OCI-LY7 (cell line): Measurements from ENCODE around the gene ADGRG3. TPM values are rescaled to one million over a fixed set of nuclear protein-coding genes. Genes with fewer than 3 reads are reported as not detected.

Experiments used
- BruUV-seq: library from RNA; stranded (reverse); fragments of 400-500 nt; replicated peaks from 2 replicates; lab custom pipeline; 2021; lab: Mats Ljungman, UMichigan
- CTCF ChIA-PET: fragments of 300-600 bp; sonication (Branson Sonifier 250); formaldehyde crosslinking; loops from one replicate; lab custom pipeline; 2022; ENCODE audit warnings: antibody characterized with exemption; ENCODE audit not compliant: unreplicated experiment; lab: Charles Lee
- POLR2A ChIA-PET: fragments of 300-600 bp; sonication (Branson Sonifier 250); formaldehyde crosslinking; loops from one replicate; lab custom pipeline; 2022; ENCODE audit warnings: antibody characterized with exemption; lab: Charles Lee
- DNase-seq: peaks from one replicate; pipeline ENCODE4 v3.0.0-alpha.2; 2015; ENCODE audit warnings: low spot score
- H2AFZ ChIP-seq: fragments of 200-600 bp; sonication (generic), shearing (Covaris generic); 2 replicates; pipeline ENCODE4 v1.6.1; 2014; ENCODE audit warnings: mild to moderate bottlenecking, antibody characterized with exemption, low read length, moderate library complexity
- H3K27ac ChIP-seq: fragments of 200-600 bp; sonication (generic); 2 replicates; pipeline ENCODE4 v1.5.1; 2014; ENCODE audit warnings: mixed run types, low read depth, mild to moderate bottlenecking, moderate library complexity, low read length, inconsistent platforms; ENCODE audit not compliant: poor library complexity, severe bottlenecking
- H3K36me3 ChIP-seq: fragments of 200-600 bp; sonication (generic); 2 replicates; pipeline ENCODE4 v1.6.1; 2014; ENCODE audit warnings: mild to moderate bottlenecking, antibody characterized with exemption, low read length, moderate library complexity, mixed read lengths; ENCODE audit not compliant: insufficient read depth
- H3K4me1 ChIP-seq: fragments of 200-600 bp; sonication (generic); 2 replicates; pipeline ENCODE4 v1.5.1; 2014; ENCODE audit warnings: mild to moderate bottlenecking, low read length; ENCODE audit not compliant: insufficient read depth, poor library complexity, severe bottlenecking
- H3K4me2 ChIP-seq: fragments of 200-600 bp; sonication (generic); 2 replicates; pipeline ENCODE4 v1.6.1; 2014; ENCODE audit warnings: mild to moderate bottlenecking, low read length
- H3K4me3 ChIP-seq: fragments of 200-600 bp; sonication (generic); 2 replicates; pipeline ENCODE4 v1.5.1; 2014; ENCODE audit warnings: mild to moderate bottlenecking, low read depth, low read length; ENCODE audit not compliant: poor library complexity, severe bottlenecking
- H3K79me2 ChIP-seq: fragments of 200-600 bp; sonication (generic); 2 replicates; pipeline ENCODE4 v1.6.1; 2016; ENCODE audit warnings: low read depth, mild to moderate bottlenecking, low read length, moderate library complexity, mixed read lengths; ENCODE audit not compliant: insufficient read depth
- H3K9me2 ChIP-seq: fragments of 200-600 bp; sonication (generic); 2 replicates; pipeline ENCODE4 v1.6.1; 2016; ENCODE audit warnings: mild to moderate bottlenecking, low read length, mixed read lengths; ENCODE audit not compliant: insufficient read depth
- H3K9me3 ChIP-seq: fragments of 200-600 bp; sonication (generic); 2 replicates; pipeline ENCODE4 v1.6.1; 2014; ENCODE audit warnings: mild to moderate bottlenecking, mixed run types, low read length, mixed read lengths
- H4K20me1 ChIP-seq: fragments of 200-600 bp; sonication (generic); 2 replicates; pipeline ENCODE4 v1.6.1; 2014; ENCODE audit warnings: mild to moderate bottlenecking, antibody characterized with exemption, low read length, moderate library complexity, mixed read lengths; ENCODE audit not compliant: insufficient read depth
- CTCF ChIP-seq: fragments of 200-600 bp; sonication (generic); conservative IDR thresholded peaks from 2 replicates; pipeline ENCODE4 v1.5.1; 2014; ENCODE audit warnings: mild to moderate bottlenecking, antibody characterized with exemption, low read length, moderate library complexity, mixed read lengths
- EZH2phosphoT487 ChIP-seq: fragments of 200-600 bp; sonication (generic); IDR thresholded peaks from 2 replicates; pipeline ENCODE4 v1.6.1; 2018; ENCODE audit warnings: low read depth, borderline replicate concordance, mild to moderate bottlenecking, mixed run types, antibody characterized with exemption, low read length, moderate library complexity, mixed read lengths
- intact Hi-C: fragments of 100-400 bp; cut with micrococcal nuclease; formaldehyde crosslinking; loops from one replicate; pipeline ENCODE4 v1.10.0; 2022; ENCODE audit not compliant: unreplicated experiment
- total RNA-seq, 2 experiments: library from RNA; depleted of rRNA in 1 of 2; stranded (reverse); fragments of >200 nt in 1 of 2; shearing (Covaris generic) in 1 of 2; gene quantifications; 2 replicates each; pipeline ENCODE4 v1.2.3, GENCODE V29; 2014 to 2022

The ADGRG3 gene
- total RNA-seq, 2 experiments from 2014 or later: not detected

- Histone ChIP-seq H2AFZ (no peak overlapping the region), H3K4me2 (no peak overlapping the region), H4K20me1 (no peaks in the 10 kb centered on the region; the same call in 1 of the 2 replicates), H3K9me3 (no peaks in the 10 kb centered on the region), H3K4me1 (no peaks in the 10 kb centered on the region), H3K27ac (no peak overlapping the region), H3K79me2 (no peaks in the 10 kb centered on the region), H3K4me3 (no peak overlapping the region), H3K9me2 (no peaks in the 10 kb centered on the region), H3K36me3 (no peaks in the 10 kb centered on the region)
- no TSS peak for BruUV-seq
- CTCF ChIA-PET: no interaction called here
- TF ChIP-seq CTCF (no peak), EZH2phosphoT487 (no peak)
- DNase-seq: no peak
- intact Hi-C loops: loop anchor here (10.0 kb wide), 1 partner anchor 229 kb away; no protein-coding TSS in a partner anchor
- POLR2A ChIA-PET: no interaction called here
These were observed 24.8 kb upstream of the ADGRG3 start for GRCh38 chr16:57643147-57643874.

GRCh38 chr16:57643910-57644309 lies 24.2 kb upstream of the ADGRG3 start:
- DNase-seq: no peak
- Histone ChIP-seq H3K79me2 (no peaks in the 10 kb centered on the region), H3K4me3 (no peak overlapping the region), H3K4me1 (no peaks in the 10 kb centered on the region), H3K4me2 (no peak overlapping the region), H3K36me3 (no peaks in the 10 kb centered on the region), H4K20me1 (peaks cover 4% of the 10 kb centered on the region; the same call in 1 of the 2 replicates), H2AFZ (no peak overlapping the region), H3K27ac (no peak overlapping the region), H3K9me2 (no peaks in the 10 kb centered on the region), H3K9me3 (no peaks in the 10 kb centered on the region)
- intact Hi-C loops: loop anchor here (10.0 kb wide), 1 partner anchor 229 kb away; no protein-coding TSS in a partner anchor
- BruUV-seq: no TSS peak
- TF ChIP-seq CTCF: no peak
- no peak for TF ChIP-seq EZH2phosphoT487
- ChIA-PET CTCF (no interaction called here), POLR2A (no interaction called here)

GRCh38 chr16:57644383-57645014 lies 23.6 kb upstream of the ADGRG3 start:
- intact Hi-C loops: loop anchor here (10.0 kb wide), 1 partner anchor 230 kb away; no protein-coding TSS in a partner anchor
- Histone ChIP-seq H3K79me2 (no peaks in the 10 kb centered on the region), H3K4me3 (no peak overlapping the region), H3K36me3 (no peaks in the 10 kb centered on the region), H3K4me1 (no peaks in the 10 kb centered on the region), H3K27ac (no peak overlapping the region), H3K9me3 (no peaks in the 10 kb centered on the region), H4K20me1 (peaks cover 4% of the 10 kb centered on the region; the same call in 1 of the 2 replicates), H3K9me2 (no peaks in the 10 kb centered on the region), H2AFZ (no peak overlapping the region), H3K4me2 (no peak overlapping the region)
- no peak for DNase-seq
- TF ChIP-seq CTCF: no peak
- no peak for TF ChIP-seq EZH2phosphoT487
- BruUV-seq: no TSS peak
- CTCF ChIA-PET: no interaction called here
- POLR2A ChIA-PET: interaction anchor here (1.0 kb wide), 1 partner anchor 91 kb away, joined by 3 read pairs; the partner anchor contains the start of gene KATNB1
